Right lobe of liver (tissue), 4 donors: ENCODE measurements around the gene FLNB.

Experiments
- POLR2A ChIP-seq: fragments of 450-650 bp; IDR thresholded peaks from one replicate; pipeline ENCODE4 v1.6.1; 2017; ENCODE audit warnings: antibody characterized with exemption, mild to moderate bottlenecking
- TF ChIP-seq, protein P1 (sequence below), 4 donors: fragments of 200-600 bp in 3 of 4; fragments of 450-650 bp in 1 of 4; IDR thresholded peaks; one replicate each; pipeline versions ENCODE4 v1.5.1 to v1.8.0; 2016 to 2022; ENCODE audit warnings: antibody characterized with exemption in 4 of 4, mild to moderate bottlenecking in 2 of 4
- donor health status: DM: no; HTN: no; CAD: no.
- donor health status: DM: no; HTN: no; CAD: no.
- donor health status: DM: no; HTN: yes; CAD: no.

DNA sequence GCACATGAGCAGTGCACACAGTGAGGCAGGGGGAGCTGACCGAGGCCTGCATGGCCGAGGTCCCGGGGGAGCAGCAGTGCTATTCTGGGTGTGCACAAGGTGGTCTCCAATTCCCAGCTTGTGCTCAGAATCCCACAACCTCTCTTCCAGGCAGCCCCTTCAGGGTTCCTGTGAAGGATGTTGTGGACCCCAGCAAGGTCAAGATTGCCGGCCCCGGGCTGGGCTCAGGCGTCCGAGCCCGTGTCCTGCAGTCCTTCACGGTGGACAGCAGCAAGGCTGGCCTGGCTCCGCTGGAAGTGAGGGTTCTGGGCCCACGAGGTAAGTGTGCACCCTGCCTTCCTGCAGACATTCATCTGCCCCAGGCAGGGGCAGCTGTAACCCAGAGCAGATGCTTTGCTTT, 122.4 kb downstream of the FLNB start:
- TF ChIP-seq, protein P1, sequence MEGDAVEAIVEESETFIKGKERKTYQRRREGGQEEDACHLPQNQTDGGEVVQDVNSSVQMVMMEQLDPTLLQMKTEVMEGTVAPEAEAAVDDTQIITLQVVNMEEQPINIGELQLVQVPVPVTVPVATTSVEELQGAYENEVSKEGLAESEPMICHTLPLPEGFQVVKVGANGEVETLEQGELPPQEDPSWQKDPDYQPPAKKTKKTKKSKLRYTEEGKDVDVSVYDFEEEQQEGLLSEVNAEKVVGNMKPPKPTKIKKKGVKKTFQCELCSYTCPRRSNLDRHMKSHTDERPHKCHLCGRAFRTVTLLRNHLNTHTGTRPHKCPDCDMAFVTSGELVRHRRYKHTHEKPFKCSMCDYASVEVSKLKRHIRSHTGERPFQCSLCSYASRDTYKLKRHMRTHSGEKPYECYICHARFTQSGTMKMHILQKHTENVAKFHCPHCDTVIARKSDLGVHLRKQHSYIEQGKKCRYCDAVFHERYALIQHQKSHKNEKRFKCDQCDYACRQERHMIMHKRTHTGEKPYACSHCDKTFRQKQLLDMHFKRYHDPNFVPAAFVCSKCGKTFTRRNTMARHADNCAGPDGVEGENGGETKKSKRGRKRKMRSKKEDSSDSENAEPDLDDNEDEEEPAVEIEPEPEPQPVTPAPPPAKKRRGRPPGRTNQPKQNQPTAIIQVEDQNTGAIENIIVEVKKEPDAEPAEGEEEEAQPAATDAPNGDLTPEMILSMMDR (IDR thresholded peaks at IDR 0.05) = no peak
- no peak for TF ChIP-seq POLR2A
